Upper lobe of left lung (tissue), 6 donors: ENCODE measurements around the gene MKKS. TPM values are rescaled to one million over a fixed set of nuclear protein-coding genes. Genes with fewer than 3 reads are reported as not detected.

Experiments used
- ATAC-seq, 2 donors: fragments of 200-7000 bp; cut with Tn5 transposase; one replicate each; pipeline ENCODE4 v1.9.1; 2022; ENCODE audit warnings: mild to moderate bottlenecking in 2 of 2, moderate library complexity in 2 of 2; ENCODE audit not compliant: low FRiP score in 2 of 2
- DNase-seq, 2 donors: peaks; one replicate each; pipeline ENCODE4 v3.0.0-alpha.2; 2019 to 2020
- H3K27ac ChIP-seq, 4 donors: fragments of 200-600 bp; sonication (generic); one replicate each; pipeline ENCODE4 v1.5.1; 2016 to 2019
- H3K27me3 ChIP-seq, 4 donors: fragments of 200-600 bp; sonication (generic); one replicate each; pipeline ENCODE4 v1.5.1; 2017 to 2019
- H3K36me3 ChIP-seq, 4 donors: fragments of 200-600 bp; sonication (generic); one replicate each; pipeline ENCODE4 v1.5.1; 2016 to 2019
- H3K4me1 ChIP-seq, 4 donors: fragments of 200-600 bp; sonication (generic); one replicate each; pipeline ENCODE4 v1.5.1; 2018 to 2019
- H3K4me3 ChIP-seq, 4 donors: fragments of 200-600 bp; sonication (generic); one replicate each; pipeline ENCODE4 v1.5.1; 2017 to 2019; ENCODE audit warnings: mild to moderate bottlenecking in 2 of 4, moderate library complexity in 1 of 4
- H3K9me3 ChIP-seq, 4 donors: fragments of 200-600 bp; sonication (generic); one replicate each; pipeline ENCODE4 v1.5.1; 2018 to 2019
- CTCF ChIP-seq, 6 experiments: fragments of 450-650 bp in 4 of 6; fragments of 200-600 bp in 2 of 6; sonication (generic) in 2 of 6; IDR thresholded peaks; one replicate each; pipeline ENCODE4 v1.5.1; 2016 to 2019; ENCODE audit warnings: antibody characterized with exemption in 6 of 6
- EP300 ChIP-seq, 4 donors: sonication (generic); formaldehyde crosslinking; IDR thresholded peaks; one replicate each; pipeline ENCODE4 v1.5.1; 2017; ENCODE audit warnings: antibody characterized with exemption in 4 of 4, control low read depth in 2 of 4
- POLR2A ChIP-seq, 4 donors: fragments of 450-650 bp; IDR thresholded peaks; one replicate each; pipeline ENCODE4 v1.5.1; 2016 to 2017; ENCODE audit warnings: antibody characterized with exemption in 4 of 4, mild to moderate bottlenecking in 2 of 4
- POLR2AphosphoS5 ChIP-seq, 2 donors: sonication (generic); formaldehyde crosslinking; IDR thresholded peaks; one replicate each; pipeline ENCODE4 v1.5.1; 2017; ENCODE audit warnings: antibody characterized with exemption in 2 of 2
- WGBS, 2 donors: methylation state at CpG; one replicate each; pipeline ENCODE4 v1.1.5; 2017 to 2018; 5-methylcytosine and 5-hydroxymethylcytosine counted together
- total RNA-seq, 6 donors: library from RNA; depleted of rRNA in 4 of 6; stranded (reverse); fragments of >200 nt in 4 of 6; gene quantifications; one replicate each; pipeline versions ENCODE4 v1.1.0 to v1.2.1, GENCODE V29; 2016 to 2021
- donor health status: DM: no; HTN: no; CAD: no; lungs with moderate emphysema.
- donor health status: DM: no; HTN: yes; CAD: no; lungs with severe emphysema.

The MKKS gene
- total RNA-seq, 6 donors from 2014 or later: 3.1 to 19.3 (median 11.8) TPM

- no peaks in the 10 kb centered on the region for H3K36me3 ChIP-seq
- peak overlapping the region in 1 of 4 donors; percentile 2 for H3K27ac ChIP-seq
- H3K9me3 ChIP-seq: no peaks in the 10 kb centered on the region
- H3K4me1 ChIP-seq: peaks cover 8 to 15% (median 13%) of the 10 kb centered on the region in 4 donors
- H3K4me3 ChIP-seq: no peak overlapping the region
- DNase-seq (no peak), ATAC-seq (no peak)
- WGBS, 2 donors: 47 to 53% methylated on average over 4 of the region's 4 CpGs
- no peaks in the 10 kb centered on the region for H3K27me3 ChIP-seq
- TF ChIP-seq POLR2A (IDR thresholded peaks at IDR 0.05) (no peak), EP300 (IDR thresholded peaks at IDR 0.05) (no peak), CTCF (IDR thresholded peaks at IDR 0.05) (no peak), POLR2AphosphoS5 (IDR thresholded peaks at IDR 0.05) (no peak)
These were observed 32.3 kb upstream of the MKKS start for GRCh38 chr20:10466325-10466724.

- Histone ChIP-seq H3K9me3 (no peaks in the 10 kb centered on the region), H3K27ac (no peak overlapping the region), H3K4me3 (no peak overlapping the region), H3K4me1 (peaks cover 8 to 14% (median 10%) of the 10 kb centered on the region in 4 donors), H3K27me3 (no peaks in the 10 kb centered on the region), H3K36me3 (no peaks in the 10 kb centered on the region)
- TF ChIP-seq POLR2AphosphoS5 (IDR thresholded peaks at IDR 0.05): no peak
- TF ChIP-seq EP300 (IDR thresholded peaks at IDR 0.05): no peak
- no peak for TF ChIP-seq CTCF (IDR thresholded peaks at IDR 0.05)
- no peak for TF ChIP-seq POLR2A (IDR thresholded peaks at IDR 0.05)
- no peak for DNase-seq
- no peak for ATAC-seq
- 81 to 82% methylated on average over 3 of the region's 3 CpGs for WGBS, 2 donors
These were observed 31.1 kb upstream of the MKKS start for GRCh38 chr20:10465135-10465534.

DNA sequence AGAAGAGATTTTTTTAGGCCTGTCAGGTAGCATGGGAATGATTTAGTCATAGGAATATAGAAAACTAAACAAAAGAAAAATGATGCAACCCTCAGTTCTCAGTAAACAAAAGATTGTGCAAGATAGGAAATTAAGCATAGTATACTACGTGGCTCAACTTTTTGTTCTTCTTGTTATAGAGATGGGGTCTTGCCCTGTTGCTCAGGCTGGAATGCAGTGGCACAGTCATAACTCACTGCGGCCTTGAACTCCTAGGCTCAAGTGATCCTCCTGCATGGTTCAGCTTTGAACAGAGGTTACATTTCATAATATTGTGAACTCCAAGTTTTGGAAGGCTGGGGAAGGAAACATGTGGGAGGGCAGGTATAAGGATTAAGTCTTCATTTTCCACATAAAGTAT is 29.6 kb upstream of the MKKS start:
- TF ChIP-seq CTCF (IDR thresholded peaks at IDR 0.05) (no peak), POLR2AphosphoS5 (IDR thresholded peaks at IDR 0.05) (no peak), POLR2A (IDR thresholded peaks at IDR 0.05) (no peak), EP300 (IDR thresholded peaks at IDR 0.05) (no peak)

GRCh38 chr20:10462516-10462915 is 28.5 kb upstream of the MKKS start:
- no peaks in the 10 kb centered on the region for H3K27me3 ChIP-seq
- H3K9me3 ChIP-seq: no peaks in the 10 kb centered on the region
- no peak overlapping the region for H3K27ac ChIP-seq
- H3K36me3 ChIP-seq: no peaks in the 10 kb centered on the region
- no peak for DNase-seq
- no peak overlapping the region for H3K4me3 ChIP-seq
- TF ChIP-seq EP300 (IDR thresholded peaks at IDR 0.05): no peak
- no peak for TF ChIP-seq POLR2A (IDR thresholded peaks at IDR 0.05)
- no peak for TF ChIP-seq POLR2AphosphoS5 (IDR thresholded peaks at IDR 0.05)
- no peak for TF ChIP-seq CTCF (IDR thresholded peaks at IDR 0.05)
- peaks cover 0 to under 1% (median 0%) of the 10 kb centered on the region in 4 donors for H3K4me1 ChIP-seq
- no peak for ATAC-seq

More for the DNA sequence above, 29.6 kb upstream of the MKKS start:
- H3K27ac ChIP-seq: no peak overlapping the region
- no peak for DNase-seq
- ATAC-seq: no peak
- WGBS, 2 donors: 76 to 80% methylated on average over 2 of the region's 2 CpGs
- no peaks in the 10 kb centered on the region for H3K36me3 ChIP-seq
- peaks cover 0 to 8% (median 2%) of the 10 kb centered on the region in 4 donors for H3K4me1 ChIP-seq
- H3K27me3 ChIP-seq: no peaks in the 10 kb centered on the region
- no peaks in the 10 kb centered on the region for H3K9me3 ChIP-seq
- no peak overlapping the region for H3K4me3 ChIP-seq

DNA sequence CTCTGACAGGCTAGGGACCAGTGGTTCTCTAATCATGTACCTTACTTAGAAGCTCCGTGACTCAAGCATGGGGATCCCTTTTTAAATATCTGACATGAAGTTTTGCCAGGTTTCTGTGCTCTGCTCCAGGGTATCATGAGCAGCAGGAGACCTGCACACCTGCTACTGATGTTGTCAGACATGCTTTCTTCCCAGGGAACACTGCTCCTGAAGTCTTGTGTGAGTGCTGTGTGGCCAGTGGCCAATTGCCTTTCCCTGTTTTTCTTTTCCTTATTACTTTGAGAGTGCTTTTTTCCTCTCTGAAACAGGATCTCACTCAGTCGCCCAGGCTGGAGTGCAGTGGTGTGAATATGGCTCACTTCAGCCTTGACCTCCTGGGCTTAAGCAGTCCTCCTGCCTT is 27.5 kb upstream of the MKKS start:
- no peaks in the 10 kb centered on the region for H3K9me3 ChIP-seq
- no peak for ATAC-seq
- H3K36me3 ChIP-seq: no peaks in the 10 kb centered on the region
- WGBS, 2 donors: 88 to 96% methylated on average over 2 of the region's 2 CpGs
- H3K4me1 ChIP-seq: no peaks in the 10 kb centered on the region
- no peak for DNase-seq
- no peak for TF ChIP-seq EP300 (IDR thresholded peaks at IDR 0.05)
- TF ChIP-seq POLR2A (IDR thresholded peaks at IDR 0.05): no peak
- TF ChIP-seq CTCF (IDR thresholded peaks at IDR 0.05): no peak
- TF ChIP-seq POLR2AphosphoS5 (IDR thresholded peaks at IDR 0.05): no peak
- no peak overlapping the region for H3K27ac ChIP-seq
- H3K4me3 ChIP-seq: no peak overlapping the region
- H3K27me3 ChIP-seq: no peaks in the 10 kb centered on the region
